Uterus (tissue), 4 donors: ENCODE results near the gene IER3. TPM values are rescaled to one million over a fixed set of nuclear protein-coding genes. Genes with fewer than 3 reads are reported as not detected.
A peak's percentile ranks its signal among the peaks of the same experiment; 100 is the strongest.

Experiments used
- DNase-seq, 2 donors: peaks; one replicate each; pipeline ENCODE4 v3.0.0-alpha.2; 2019 to 2020
- H3K27ac ChIP-seq, 2 donors: fragments of 200-600 bp; sonication (generic); 1 replicate in 1 of 2; 2 replicates in 1 of 2; pipeline ENCODE4 v1.5.1; 2016 to 2018
- H3K27me3 ChIP-seq, 2 donors: fragments of 200-600 bp; sonication (generic); one replicate each; pipeline ENCODE4 v1.5.1; 2018 to 2019; ENCODE audit warnings: control low read depth in 1 of 2
- H3K36me3 ChIP-seq, 2 donors: fragments of 200-600 bp; sonication (generic); one replicate each; pipeline ENCODE4 v1.5.1; 2019; ENCODE audit warnings: control low read depth in 1 of 2
- H3K4me1 ChIP-seq, 2 donors: fragments of 200-600 bp; sonication (generic); one replicate each; pipeline ENCODE4 v1.5.1; 2018 to 2019; ENCODE audit warnings: control low read depth in 1 of 2
- H3K4me3 ChIP-seq, 2 donors: fragments of 200-600 bp; sonication (generic); 1 replicate in 1 of 2; 2 replicates in 1 of 2; pipeline ENCODE4 v1.5.1; 2018 to 2019; ENCODE audit warnings: mild to moderate bottlenecking in 1 of 2
- H3K9me3 ChIP-seq, 2 donors: fragments of 200-600 bp; sonication (generic); one replicate each; pipeline ENCODE4 v1.5.1; 2019; ENCODE audit warnings: control low read depth in 1 of 2
- CTCF ChIP-seq, 4 experiments: fragments of 200-600 bp in 2 of 4; fragments of 450-650 bp in 2 of 4; sonication (generic) in 2 of 4; IDR thresholded peaks; one replicate each; pipeline ENCODE4 v1.5.1; 2016 to 2019; ENCODE audit warnings: antibody characterized with exemption in 4 of 4, mild to moderate bottlenecking in 2 of 4, moderate library complexity in 1 of 4
- POLR2A ChIP-seq, 2 donors: fragments of 450-650 bp; IDR thresholded peaks; one replicate each; pipeline ENCODE4 v1.6.1; 2016; ENCODE audit warnings: antibody characterized with exemption in 2 of 2, mild to moderate bottlenecking in 1 of 2, moderate library complexity in 1 of 2
- intact Hi-C: fragments of 100-400 bp; cut with DNase I; formaldehyde crosslinking; loops from one replicate; pipeline ENCODE4 v1.15.1; 2023; ENCODE audit warnings: low total_unique reads
- total RNA-seq, 4 donors: library from RNA; depleted of rRNA in 3 of 4; stranded (reverse); fragments of >200 nt in 3 of 4; gene quantifications; one replicate each; pipeline versions ENCODE4 v1.1.0 to v1.2.4, GENCODE V29; 2014 to 2023
- donor health status: DM: yes; HTN: yes; CAD: no.

The IER3 gene
- total RNA-seq, 4 donors from 2014 or later, result 0.88 to 23.8 (median 10.4) TPM

- Histone ChIP-seq H3K27me3 (no peaks in the 10 kb centered on the region), H3K4me1 (no peaks in the 10 kb centered on the region), H3K9me3 (no peaks in the 10 kb centered on the region), H3K27ac (peak within 1 kb of the TSS; percentile 91 to 96), H3K36me3 (no peaks in the 10 kb centered on the region), H3K4me3 (peak within 1 kb of the TSS; percentile 62 to 65)
- intact Hi-C loops, result no loop called here
- DNase-seq, result peak; percentile 100
- TF ChIP-seq CTCF (IDR thresholded peaks at IDR 0.05) (peak; percentile 21 to 63 (median 38)), POLR2A (IDR thresholded peaks at IDR 0.05) (peak; percentile 83 to 88)
Measured at GRCh38 chr6:30717129-30717844, 27.1 kb downstream of the IER3 start, which contains the start of gene MDC1. Gene MDC1 (minus strand): TSS chr6:30717281. CDS start chr6:30715175, 2,106 bp downstream.

GRCh38 chr6:30716879-30717128 is 27.5 kb downstream of the IER3 start:
- peak overlapping the region; percentile 91 to 96 for H3K27ac ChIP-seq
- no peaks in the 10 kb centered on the region for H3K4me1 ChIP-seq
- peak overlapping the region; percentile 62 to 65 for H3K4me3 ChIP-seq
- H3K9me3 ChIP-seq, result no peaks in the 10 kb centered on the region
- H3K27me3 ChIP-seq, result no peaks in the 10 kb centered on the region
- intact Hi-C loops, result no loop called here
- TF ChIP-seq CTCF (IDR thresholded peaks at IDR 0.05) (no peak), POLR2A (IDR thresholded peaks at IDR 0.05) (no peak)
- H3K36me3 ChIP-seq, result no peaks in the 10 kb centered on the region
- no peak for DNase-seq

- no peak overlapping the region for H3K27ac ChIP-seq
- intact Hi-C loops, result no loop called here
- DNase-seq, result no peak
- no peaks in the 10 kb centered on the region for H3K36me3 ChIP-seq
- H3K4me3 ChIP-seq, result no peak overlapping the region
- TF ChIP-seq CTCF (IDR thresholded peaks at IDR 0.05) (no peak), POLR2A (IDR thresholded peaks at IDR 0.05) (no peak)
- no peaks in the 10 kb centered on the region for H3K27me3 ChIP-seq
- H3K4me1 ChIP-seq, result no peaks in the 10 kb centered on the region
- H3K9me3 ChIP-seq, result no peaks in the 10 kb centered on the region
Measured at GRCh38 chr6:30714263-30714662, 30.1 kb downstream of the IER3 start.

GRCh38 chr6:30712441-30712945 is 31.9 kb downstream of the IER3 start:
- Histone ChIP-seq H3K27ac (no peak overlapping the region), H3K27me3 (no peaks in the 10 kb centered on the region), H3K4me3 (no peak overlapping the region), H3K36me3 (no peaks in the 10 kb centered on the region), H3K9me3 (no peaks in the 10 kb centered on the region), H3K4me1 (no peaks in the 10 kb centered on the region)
- intact Hi-C loops, result no loop called here
- no peak for TF ChIP-seq CTCF (IDR thresholded peaks at IDR 0.05)
- no peak for TF ChIP-seq POLR2A (IDR thresholded peaks at IDR 0.05)
- no peak for DNase-seq

- H3K27ac ChIP-seq, result no peak overlapping the region
- TF ChIP-seq POLR2A (IDR thresholded peaks at IDR 0.05) (no peak), CTCF (IDR thresholded peaks at IDR 0.05) (no peak)
- H3K36me3 ChIP-seq, result no peaks in the 10 kb centered on the region
- no peaks in the 10 kb centered on the region for H3K4me1 ChIP-seq
- no peaks in the 10 kb centered on the region for H3K9me3 ChIP-seq
- no peaks in the 10 kb centered on the region for H3K27me3 ChIP-seq
- no peak for DNase-seq
- no peak overlapping the region for H3K4me3 ChIP-seq
- intact Hi-C loops, result no loop called here
Measured at GRCh38 chr6:30711758-30712380, 32.5 kb downstream of the IER3 start.
